GM23338 (cell line): Measurements from ENCODE around the gene SLC26A1. TPM values are rescaled to one million over a fixed set of nuclear protein-coding genes. Genes with fewer than 3 reads are reported as not detected.

ENCODE experiments used
- ATAC-seq: fragments of 200-7000 bp; cut with Tn5 transposase; 3 replicates; pipeline ENCODE4 v1.9.1; 2020
- DNase-seq: peaks from one replicate; pipeline ENCODE4 v3.0.0-alpha.2; 2015; ENCODE audit warnings: low spot score
- H2AFZ ChIP-seq: fragments of 200-600 bp; sonication (generic); 2 replicates; pipeline ENCODE4 v1.8.0; 2016; ENCODE audit warnings: antibody characterized with exemption, mild to moderate bottlenecking, moderate library complexity
- H3F3A ChIP-seq: fragments of 200-600 bp; sonication (generic); replicated peaks from 2 replicates; pipeline ENCODE4 v1.8.0; 2017; ENCODE audit warnings: antibody characterized with exemption, mixed run types, low read depth
- H3K27ac ChIP-seq: fragments of 200-600 bp; sonication (generic); 2 replicates; pipeline ENCODE4 v1.6.1; 2016; ENCODE audit warnings: low read depth
- H3K27me3 ChIP-seq: fragments of 200-600 bp; sonication (generic); 2 replicates; pipeline ENCODE4 v1.8.0; 2016; ENCODE audit warnings: mild to moderate bottlenecking, mixed run types, moderate library complexity; ENCODE audit not compliant: insufficient read depth
- H3K36me3 ChIP-seq: fragments of 200-600 bp; sonication (generic); 2 replicates; pipeline ENCODE4 v1.8.0; 2016; ENCODE audit warnings: mild to moderate bottlenecking; ENCODE audit not compliant: insufficient read depth
- H3K4me1 ChIP-seq: fragments of 200-600 bp; sonication (generic); 2 replicates; pipeline ENCODE4 v1.8.0; 2016; ENCODE audit warnings: mild to moderate bottlenecking, moderate library complexity; ENCODE audit not compliant: insufficient read depth
- H3K4me2 ChIP-seq: fragments of 200-600 bp; sonication (generic); 2 replicates; pipeline ENCODE4 v1.7.1; 2017; ENCODE audit warnings: mixed run types
- H3K4me3 ChIP-seq: fragments of 200-600 bp; sonication (generic); 2 replicates; pipeline ENCODE4 v1.6.1; 2016; ENCODE audit warnings: mixed run types
- H3K79me2 ChIP-seq: fragments of 200-600 bp; sonication (generic); replicated peaks from 2 replicates; pipeline ENCODE4 v1.8.0; 2017; ENCODE audit warnings: mild to moderate bottlenecking; ENCODE audit not compliant: insufficient read depth
- H3K9me2 ChIP-seq: fragments of 200-600 bp; sonication (generic); 2 replicates; pipeline ENCODE4 v1.8.0; 2017; ENCODE audit not compliant: insufficient read depth
- H4K20me1 ChIP-seq: fragments of 200-600 bp; sonication (generic); replicated peaks from 2 replicates; pipeline ENCODE4 v1.8.0; 2017; ENCODE audit warnings: mild to moderate bottlenecking; ENCODE audit not compliant: insufficient read depth
- H3K27ac Mint-ChIP-seq: 2 replicates; pipeline ENCODE4 v1.8.0; 2020; ENCODE audit warnings: inconsistent platforms, mild to moderate bottlenecking, moderate library complexity, mixed read lengths
- H3K27me3 Mint-ChIP-seq: 3 replicates; pipeline ENCODE4 v1.8.0; 2022; ENCODE audit warnings: low read depth, mild to moderate bottlenecking, moderate library complexity, mixed read lengths, inconsistent platforms; ENCODE audit not compliant: insufficient read depth, poor library complexity
- H3K36me3 Mint-ChIP-seq: 3 replicates; pipeline ENCODE4 v1.8.0; 2021; ENCODE audit warnings: low read depth, mild to moderate bottlenecking, inconsistent platforms, moderate library complexity, mixed read lengths
- H3K4me1 Mint-ChIP-seq: 3 replicates; pipeline ENCODE4 v1.8.0; 2020; ENCODE audit warnings: mild to moderate bottlenecking, inconsistent platforms, mixed read lengths
- H3K4me3 Mint-ChIP-seq: 3 replicates; pipeline ENCODE4 v1.8.0; 2021; ENCODE audit warnings: moderate library complexity, mild to moderate bottlenecking, inconsistent platforms, mixed read lengths
- H3K9me3 Mint-ChIP-seq: 3 replicates; pipeline ENCODE4 v1.8.0; 2020; ENCODE audit warnings: moderate library complexity, mild to moderate bottlenecking, inconsistent platforms, mixed read lengths
- CTCF ChIP-seq, 2 experiments: fragments of 200-600 bp in 1 of 2; sonication (generic) in 1 of 2; conservative IDR thresholded peaks; 2 replicates each; pipeline versions ENCODE4 v1.5.1 to v1.6.1; 2016 to 2017; ENCODE audit warnings: antibody characterized with exemption in 2 of 2, low read depth in 2 of 2, mild to moderate bottlenecking in 2 of 2, moderate library complexity in 1 of 2
- ETS1 ChIP-seq: IDR thresholded peaks from 2 replicates; pipeline ENCODE4 v1.6.1; 2016; ENCODE audit warnings: antibody characterized with exemption
- JUNB ChIP-seq: IDR thresholded peaks from one replicate; pipeline ENCODE4 v1.6.1; 2016; ENCODE audit warnings: antibody characterized with exemption; ENCODE audit not compliant: unreplicated experiment
- NANOG ChIP-seq: IDR thresholded peaks from 2 replicates; pipeline ENCODE4 v1.6.1; 2016; ENCODE audit warnings: antibody characterized with exemption, borderline replicate concordance
- ZNF114 ChIP-seq: fragments of 250-450 bp; sonication (Bioruptor Pico); IDR thresholded peaks from 2 replicates; pipeline ENCODE4 v1.5.0; 2020; ENCODE audit warnings: mild to moderate bottlenecking, moderate library complexity
- ZNF331 ChIP-seq: fragments of 250-450 bp; sonication (Bioruptor Pico); IDR thresholded peaks from 2 replicates; pipeline ENCODE4 v1.5.0; 2020; ENCODE audit warnings: low read depth, mild to moderate bottlenecking, moderate library complexity
- ZNF462 ChIP-seq: fragments of 250-450 bp; sonication (Bioruptor Pico); IDR thresholded peaks from 2 replicates; pipeline ENCODE4 v1.5.0; 2020; ENCODE audit warnings: mild to moderate bottlenecking, moderate library complexity
- polyA plus RNA-seq: library from polyadenylated mRNA; unstranded; fragments of >200 nt; fragmentation: Nextera tagmentation; extraction: Ambion mirVana; gene quantifications from 2 replicates; pipeline ENCODE4 v1.2.1, GENCODE V29; 2016
- total RNA-seq: library from RNA; depleted of rRNA; stranded (reverse); fragments of >200 nt; shearing (Covaris generic); gene quantifications from 2 replicates; pipeline ENCODE4 v1.2.3, GENCODE V29; 2014
- TF ChIP-seq, protein P1 (sequence below): IDR thresholded peaks from one replicate; pipeline ENCODE4 v1.6.1; 2018; ENCODE audit warnings: antibody characterized with exemption; ENCODE audit not compliant: unreplicated experiment

Gene SLC26A1
- total and polyA plus RNA-seq, 2 experiments from 2014 or later: 0.10 to 0.27 TPM

- no peak overlapping the region for H3K4me2 ChIP-seq
- H3K4me1 ChIP-seq: no peaks in the 10 kb centered on the region
- no peaks in the 10 kb centered on the region for H3K9me2 ChIP-seq
- H3K27ac ChIP-seq: no peak overlapping the region
- no peaks in the 10 kb centered on the region for H3F3A ChIP-seq
- H2AFZ ChIP-seq: no peak overlapping the region
- no peaks in the 10 kb centered on the region for H3K79me2 ChIP-seq
- Mint-ChIP-seq H3K9me3 (no peaks in the 10 kb centered on the region), H3K27me3 (peaks cover 4% of the 10 kb centered on the region), H3K36me3 (no peaks in the 10 kb centered on the region; the same call in 2 of the 3 replicates), H3K27ac (no peak overlapping the region), H3K4me3 (no peak overlapping the region), H3K4me1 (peaks cover 3% of the 10 kb centered on the region; the same call in 2 of the 3 replicates)
- H3K36me3 ChIP-seq: no peaks in the 10 kb centered on the region
- ATAC-seq (no peak), DNase-seq (no peak)
- H4K20me1 ChIP-seq: no peaks in the 10 kb centered on the region; the same call in 1 of the 2 replicates
- no peak overlapping the region for H3K4me3 ChIP-seq
- no peak for TF ChIP-seq ZNF331 (CRISPR knock-in tag)
- no peak for TF ChIP-seq CTCF (conservative IDR thresholded peaks at IDR 0.05; ENCODE audit: low read depth in 2 of 2)
- TF ChIP-seq JUNB: no peak
- TF ChIP-seq NANOG: no peak
- no peak for TF ChIP-seq ETS1
- TF ChIP-seq, protein P1, sequence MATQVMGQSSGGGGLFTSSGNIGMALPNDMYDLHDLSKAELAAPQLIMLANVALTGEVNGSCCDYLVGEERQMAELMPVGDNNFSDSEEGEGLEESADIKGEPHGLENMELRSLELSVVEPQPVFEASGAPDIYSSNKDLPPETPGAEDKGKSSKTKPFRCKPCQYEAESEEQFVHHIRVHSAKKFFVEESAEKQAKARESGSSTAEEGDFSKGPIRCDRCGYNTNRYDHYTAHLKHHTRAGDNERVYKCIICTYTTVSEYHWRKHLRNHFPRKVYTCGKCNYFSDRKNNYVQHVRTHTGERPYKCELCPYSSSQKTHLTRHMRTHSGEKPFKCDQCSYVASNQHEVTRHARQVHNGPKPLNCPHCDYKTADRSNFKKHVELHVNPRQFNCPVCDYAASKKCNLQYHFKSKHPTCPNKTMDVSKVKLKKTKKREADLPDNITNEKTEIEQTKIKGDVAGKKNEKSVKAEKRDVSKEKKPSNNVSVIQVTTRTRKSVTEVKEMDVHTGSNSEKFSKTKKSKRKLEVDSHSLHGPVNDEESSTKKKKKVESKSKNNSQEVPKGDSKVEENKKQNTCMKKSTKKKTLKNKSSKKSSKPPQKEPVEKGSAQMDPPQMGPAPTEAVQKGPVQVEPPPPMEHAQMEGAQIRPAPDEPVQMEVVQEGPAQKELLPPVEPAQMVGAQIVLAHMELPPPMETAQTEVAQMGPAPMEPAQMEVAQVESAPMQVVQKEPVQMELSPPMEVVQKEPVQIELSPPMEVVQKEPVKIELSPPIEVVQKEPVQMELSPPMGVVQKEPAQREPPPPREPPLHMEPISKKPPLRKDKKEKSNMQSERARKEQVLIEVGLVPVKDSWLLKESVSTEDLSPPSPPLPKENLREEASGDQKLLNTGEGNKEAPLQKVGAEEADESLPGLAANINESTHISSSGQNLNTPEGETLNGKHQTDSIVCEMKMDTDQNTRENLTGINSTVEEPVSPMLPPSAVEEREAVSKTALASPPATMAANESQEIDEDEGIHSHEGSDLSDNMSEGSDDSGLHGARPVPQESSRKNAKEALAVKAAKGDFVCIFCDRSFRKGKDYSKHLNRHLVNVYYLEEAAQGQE: no peak
- no peak for TF ChIP-seq ZNF462 (CRISPR knock-in tag)
- no peak for TF ChIP-seq ZNF114 (CRISPR knock-in tag)
- no peaks in the 10 kb centered on the region for H3K27me3 ChIP-seq
Measured at GRCh38 chr4:955931-956381, 37.2 kb downstream of the SLC26A1 start.
